Type B pancreatic cell (in vitro differentiated cells): ENCODE data around the gene CNTN4. TPM values are rescaled to one million over a fixed set of nuclear protein-coding genes. Genes with fewer than 3 reads are reported as not detected.

Experiments used
- DNase-seq: peaks from one replicate; pipeline ENCODE4 v3.0.0; 2021; ENCODE audit warnings: mixed read lengths; ENCODE audit not compliant: unreplicated experiment; ENCODE audit errors: extremely low spot score
- H3K27ac Mint-ChIP-seq: 2 replicates; pipeline ENCODE4 v1.8.0; 2021; ENCODE audit warnings: mild to moderate bottlenecking, mixed read lengths
- H3K27me3 Mint-ChIP-seq: 2 replicates; pipeline ENCODE4 v1.8.0; 2021; ENCODE audit warnings: mixed read lengths
- H3K36me3 Mint-ChIP-seq: 2 replicates; pipeline ENCODE4 v1.8.0; 2021; ENCODE audit warnings: mixed read lengths
- H3K4me1 Mint-ChIP-seq: one replicate; pipeline ENCODE4 v1.8.0; 2021; ENCODE audit warnings: mixed read lengths; ENCODE audit not compliant: unreplicated experiment
- H3K4me3 Mint-ChIP-seq: 2 replicates; pipeline ENCODE4 v1.8.0; 2021; ENCODE audit warnings: mild to moderate bottlenecking, mixed read lengths
- H3K9me3 Mint-ChIP-seq: 2 replicates; pipeline ENCODE4 v1.8.0; 2021; ENCODE audit warnings: mixed read lengths
- CTCF ChIP-seq: fragments of 200-600 bp; sonication (generic); conservative IDR thresholded peaks from 2 replicates; pipeline ENCODE4 v1.5.0; 2021; ENCODE audit warnings: antibody characterized with exemption, mild to moderate bottlenecking
- total RNA-seq: library from RNA; stranded (reverse); gene quantifications from 2 replicates; pipeline ENCODE4 v1.2.1, GENCODE V29; 2021; ENCODE audit warnings: low replicate concordance

Gene CNTN4
- total RNA-seq, 1 donor from 2014 or later, result 29.7 TPM

- no peaks in the 10 kb centered on the region for H3K36me3 Mint-ChIP-seq
- no peak for DNase-seq
- no peak overlapping the region for H3K4me3 Mint-ChIP-seq
- TF ChIP-seq CTCF, result no peak
- H3K27ac Mint-ChIP-seq, result no peak overlapping the region
- peaks cover 3% of the 10 kb centered on the region for H3K27me3 Mint-ChIP-seq
- peaks cover 13% of the 10 kb centered on the region for H3K4me1 Mint-ChIP-seq
- no peaks in the 10 kb centered on the region for H3K9me3 Mint-ChIP-seq
Measured at GRCh38 chr3:3107181-3107580, 1008.5 kb downstream of the CNTN4 start.
